HEK293 (cell line): ENCODE measurements around the gene SCGB1C1.

Experiments
- CTCF ChIP-seq: fragments of 450-650 bp; formaldehyde crosslinking; IDR thresholded peaks from 2 replicates; pipeline ENCODE4 v1.5.1; 2016; ENCODE audit warnings: missing biosample characterization, missing genetic modification characterization
- INSM2 ChIP-seq: fragments of 450-650 bp; formaldehyde crosslinking; IDR thresholded peaks from 2 replicates; pipeline ENCODE4 v1.5.1; 2016; ENCODE audit warnings: missing biosample characterization, missing genetic modification characterization
- SETDB1 ChIP-seq: IDR thresholded peaks from one replicate; pipeline ENCODE4 v1.6.1; 2017; ENCODE audit warnings: mild to moderate bottlenecking, low read length, moderate library complexity, mixed read lengths; ENCODE audit not compliant: insufficient read length
- ZNF292 ChIP-seq: fragments of 450-650 bp; formaldehyde crosslinking; IDR thresholded peaks from 2 replicates; pipeline ENCODE4 v1.5.1; 2016; ENCODE audit warnings: low read depth, missing biosample characterization, missing genetic modification characterization, borderline replicate concordance
- ZNF302 ChIP-seq: fragments of 450-650 bp; formaldehyde crosslinking; IDR thresholded peaks from 2 replicates; pipeline ENCODE4 v1.5.1; 2016; ENCODE audit warnings: missing biosample characterization, missing genetic modification characterization, low read depth
- ZNF776 ChIP-seq: fragments of 450-650 bp; formaldehyde crosslinking; IDR thresholded peaks from 2 replicates; pipeline ENCODE4 v1.5.0; 2017; ENCODE audit warnings: missing biosample characterization, missing genetic modification characterization, borderline replicate concordance
- ZSCAN23 ChIP-seq: fragments of 450-650 bp; formaldehyde crosslinking; IDR thresholded peaks from 2 replicates; pipeline ENCODE4 v1.5.1; 2016; ENCODE audit warnings: missing biosample characterization, missing genetic modification characterization
- TF ChIP-seq, protein P1 (sequence below): fragments of 450-650 bp; formaldehyde crosslinking; IDR thresholded peaks from 2 replicates; pipeline ENCODE4 v1.5.1; 2016; ENCODE audit warnings: missing biosample characterization, missing genetic modification characterization

DNA sequence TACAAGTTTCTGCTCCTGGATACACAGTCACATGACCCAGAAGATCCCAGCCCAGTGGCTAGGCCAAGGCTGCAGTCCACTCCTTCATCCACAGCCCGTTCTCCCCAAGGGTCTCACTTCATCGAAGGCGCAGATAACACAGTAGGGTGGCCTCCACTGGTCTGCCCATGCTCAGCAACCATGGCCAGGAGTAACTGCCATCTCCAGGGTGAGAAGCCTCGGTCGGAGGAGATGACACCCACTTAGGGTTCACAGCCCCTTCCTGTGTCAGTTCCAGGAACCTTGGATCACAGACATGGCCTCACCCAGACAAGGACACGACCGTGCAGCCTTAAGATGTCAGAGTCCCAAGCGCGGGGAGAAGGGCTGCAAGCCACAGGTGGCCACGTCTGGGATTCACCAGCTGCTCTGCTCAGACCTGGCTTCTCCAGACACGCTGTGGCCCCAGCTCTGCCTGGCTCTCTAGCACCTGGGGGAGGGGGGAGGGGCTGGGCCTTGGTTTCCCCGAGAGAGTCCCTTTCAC is 11.8 kb downstream of the SCGB1C1 start:
- TF ChIP-seq ZNF302 (tag by site-specific recombination) (no peak), CTCF (no peak), INSM2 (tag by site-specific recombination) (no peak), ZNF292 (no peak), ZNF776 (no peak), SETDB1 (no peak), ZSCAN23 (tag by site-specific recombination) (no peak)
- TF ChIP-seq, protein P1, sequence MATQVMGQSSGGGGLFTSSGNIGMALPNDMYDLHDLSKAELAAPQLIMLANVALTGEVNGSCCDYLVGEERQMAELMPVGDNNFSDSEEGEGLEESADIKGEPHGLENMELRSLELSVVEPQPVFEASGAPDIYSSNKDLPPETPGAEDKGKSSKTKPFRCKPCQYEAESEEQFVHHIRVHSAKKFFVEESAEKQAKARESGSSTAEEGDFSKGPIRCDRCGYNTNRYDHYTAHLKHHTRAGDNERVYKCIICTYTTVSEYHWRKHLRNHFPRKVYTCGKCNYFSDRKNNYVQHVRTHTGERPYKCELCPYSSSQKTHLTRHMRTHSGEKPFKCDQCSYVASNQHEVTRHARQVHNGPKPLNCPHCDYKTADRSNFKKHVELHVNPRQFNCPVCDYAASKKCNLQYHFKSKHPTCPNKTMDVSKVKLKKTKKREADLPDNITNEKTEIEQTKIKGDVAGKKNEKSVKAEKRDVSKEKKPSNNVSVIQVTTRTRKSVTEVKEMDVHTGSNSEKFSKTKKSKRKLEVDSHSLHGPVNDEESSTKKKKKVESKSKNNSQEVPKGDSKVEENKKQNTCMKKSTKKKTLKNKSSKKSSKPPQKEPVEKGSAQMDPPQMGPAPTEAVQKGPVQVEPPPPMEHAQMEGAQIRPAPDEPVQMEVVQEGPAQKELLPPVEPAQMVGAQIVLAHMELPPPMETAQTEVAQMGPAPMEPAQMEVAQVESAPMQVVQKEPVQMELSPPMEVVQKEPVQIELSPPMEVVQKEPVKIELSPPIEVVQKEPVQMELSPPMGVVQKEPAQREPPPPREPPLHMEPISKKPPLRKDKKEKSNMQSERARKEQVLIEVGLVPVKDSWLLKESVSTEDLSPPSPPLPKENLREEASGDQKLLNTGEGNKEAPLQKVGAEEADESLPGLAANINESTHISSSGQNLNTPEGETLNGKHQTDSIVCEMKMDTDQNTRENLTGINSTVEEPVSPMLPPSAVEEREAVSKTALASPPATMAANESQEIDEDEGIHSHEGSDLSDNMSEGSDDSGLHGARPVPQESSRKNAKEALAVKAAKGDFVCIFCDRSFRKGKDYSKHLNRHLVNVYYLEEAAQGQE (tag by site-specific recombination) = no peak
